GM19240 (cell line): ENCODE measurements around the gene IFNA8.
"Not testable (repeated sequence)": the region's sequence is repeated elsewhere in the genome, so short reads cannot be mapped to it uniquely, and the experiment has no call there.

ENCODE experiments used
- DNase-seq: peaks from one replicate; pipeline ENCODE4 v3.0.0; 2011; ENCODE audit warnings: low spot score; ENCODE audit not compliant: insufficient read length

IFNA8 gene

DNA sequence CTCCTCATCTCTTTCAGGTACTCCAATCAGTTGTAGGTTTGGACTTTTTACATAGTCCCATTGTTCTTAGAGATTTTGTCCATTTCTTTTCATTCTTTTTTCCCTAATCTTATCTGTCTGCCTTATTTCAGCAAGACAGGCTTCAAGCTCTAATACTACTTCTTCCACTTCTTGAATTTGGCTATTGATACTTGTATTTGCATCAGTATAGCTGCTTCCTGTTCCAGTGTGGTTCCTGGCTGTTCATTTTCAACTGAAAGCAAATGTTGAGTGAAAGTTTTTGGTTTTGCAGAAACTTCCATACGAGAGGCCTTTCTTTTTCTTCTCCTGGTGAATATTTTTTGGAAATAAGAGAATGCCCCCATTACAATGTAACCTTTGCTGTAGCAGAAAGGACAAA, 19.3 kb downstream of the IFNA8 start:
- DNase-seq, result no peak

GRCh38 chr9:21429191-21429590, 20.3 kb downstream of the IFNA8 start:
- no peak for DNase-seq

DNA sequence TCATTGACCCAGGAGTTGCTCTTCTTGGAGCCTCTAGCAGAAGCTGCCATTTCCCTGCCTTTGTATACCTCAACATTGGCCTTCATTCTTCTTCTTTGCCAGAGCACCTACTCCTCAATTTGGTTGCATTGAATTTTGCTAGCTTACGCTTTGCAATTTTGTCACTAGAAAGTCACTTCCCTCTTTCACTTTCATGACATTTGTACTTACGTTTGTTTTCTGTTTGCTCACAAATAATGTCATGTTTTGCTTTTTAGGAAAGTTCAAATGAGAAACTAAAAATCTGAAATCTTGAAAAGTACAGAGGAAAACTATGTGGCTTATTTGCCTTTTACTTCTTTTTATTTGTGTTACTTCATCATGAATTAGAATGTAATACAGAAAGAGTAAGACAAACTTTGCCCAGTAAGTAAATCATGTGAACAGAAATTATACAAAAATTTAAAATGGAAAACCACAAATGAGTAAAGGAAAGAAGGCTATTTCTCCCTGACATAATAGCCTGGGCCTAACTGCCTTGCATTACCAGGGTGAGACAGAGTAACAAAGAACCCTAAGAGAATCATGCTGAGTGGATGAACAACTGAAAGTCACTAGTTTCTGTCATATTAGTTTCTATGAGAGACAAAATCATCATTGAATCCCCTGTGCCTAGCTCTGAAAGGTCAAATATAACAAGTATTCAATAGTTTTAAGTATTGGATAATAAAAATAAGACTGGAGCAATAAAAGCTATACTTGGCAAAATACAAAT, 23.9 kb downstream of the IFNA8 start:
- DNase-seq, result no peak

- no peak for DNase-seq
These were observed 25.5 kb downstream of the IFNA8 start for GRCh38 chr9:21434202-21435014.

DNA sequence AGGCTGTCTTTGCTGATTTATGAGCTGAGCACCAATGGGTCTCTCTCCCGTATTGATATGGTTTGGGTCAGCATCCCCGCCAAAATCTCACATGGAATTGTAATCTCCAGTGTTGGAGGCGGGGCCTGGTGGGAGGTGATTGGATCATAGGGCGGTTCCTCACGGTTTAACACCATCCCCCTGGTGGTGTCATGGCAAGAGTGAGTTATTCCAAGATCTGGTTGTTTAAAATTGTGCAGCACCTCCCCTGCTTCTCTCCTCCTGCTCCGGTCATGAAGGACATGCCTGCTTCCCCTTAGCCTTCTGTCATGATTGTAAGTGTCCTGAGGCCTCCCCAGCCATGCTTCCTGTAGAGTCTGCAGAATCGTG, 26.1 kb downstream of the IFNA8 start:
- not testable (repeated sequence) for DNase-seq

- DNase-seq, result no peak
These were observed 31.2 kb downstream of the IFNA8 start, which contains the start of gene IFNA1 for GRCh38 chr9:21440139-21440538. Gene IFNA1, plus strand, starts transcription at chr9:21440439. Its CDS starts 69 bp downstream, at chr9:21440508.

DNA sequence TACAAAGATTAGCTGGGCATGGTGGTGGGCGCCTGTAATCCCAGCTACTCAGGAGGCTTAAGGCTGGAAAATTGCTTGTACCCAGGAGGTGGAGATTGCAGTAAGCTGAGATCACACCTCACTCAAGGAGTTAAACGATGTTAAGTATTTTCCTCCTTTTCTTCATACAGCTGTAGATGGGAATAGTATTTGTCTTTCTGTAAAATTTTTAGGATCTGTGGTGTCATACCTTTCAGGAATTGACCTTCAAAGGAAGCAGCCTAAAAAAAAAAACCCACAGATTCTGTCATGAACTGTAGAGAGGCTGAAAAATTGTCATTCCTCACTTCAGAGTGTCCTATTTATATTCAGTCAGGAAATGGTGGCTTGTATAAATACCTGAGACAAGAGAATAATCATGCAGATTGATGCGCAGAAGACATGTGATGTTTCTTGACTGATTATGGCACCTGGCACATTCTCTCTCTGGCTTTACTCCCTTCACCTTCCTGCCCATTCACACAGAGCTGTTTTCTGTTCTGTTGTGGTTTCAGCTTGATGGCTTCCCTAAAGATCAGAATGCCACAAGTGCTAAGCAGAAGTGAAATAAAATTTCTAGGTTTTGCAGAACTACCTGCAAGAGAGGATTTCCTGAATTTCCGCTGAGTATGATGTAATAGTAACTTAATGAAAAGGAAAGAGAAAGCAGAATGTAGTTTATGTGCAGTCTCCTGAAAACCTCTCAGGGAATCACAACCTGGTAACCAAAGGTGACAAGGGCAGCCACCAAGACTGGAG, 35.1 kb downstream of the IFNA8 start:
- DNase-seq, result no peak

DNA sequence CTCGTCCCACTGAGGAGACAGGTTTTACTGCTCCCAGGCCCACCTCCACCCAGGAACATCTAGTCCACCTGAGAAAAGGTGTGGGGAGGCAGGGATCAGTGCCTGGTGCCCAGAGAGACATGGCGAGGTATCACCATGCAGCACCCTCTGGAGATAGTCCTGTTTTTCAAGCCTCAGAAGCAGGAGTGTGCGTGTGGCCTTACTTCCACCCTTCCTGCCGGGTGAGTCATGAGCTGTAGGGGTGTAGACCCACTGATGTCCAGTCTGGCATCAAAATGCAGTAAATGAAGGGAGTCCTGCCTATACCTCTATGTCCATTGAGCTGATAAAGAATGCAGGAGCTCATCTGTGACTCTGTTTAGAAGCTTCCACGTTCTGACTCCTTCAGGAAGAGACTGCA, 40.4 kb downstream of the IFNA8 start:
- DNase-seq, result not testable (repeated sequence)

- DNase-seq, result no peak
These were observed 41.9 kb downstream of the IFNA8 start for GRCh38 chr9:21450733-21451394.

- no peak for DNase-seq
These were observed 43.8 kb downstream of the IFNA8 start for GRCh38 chr9:21452681-21453080.

- DNase-seq, result no peak
These were observed 45.2 kb downstream of the IFNA8 start for GRCh38 chr9:21454149-21454548.

DNA sequence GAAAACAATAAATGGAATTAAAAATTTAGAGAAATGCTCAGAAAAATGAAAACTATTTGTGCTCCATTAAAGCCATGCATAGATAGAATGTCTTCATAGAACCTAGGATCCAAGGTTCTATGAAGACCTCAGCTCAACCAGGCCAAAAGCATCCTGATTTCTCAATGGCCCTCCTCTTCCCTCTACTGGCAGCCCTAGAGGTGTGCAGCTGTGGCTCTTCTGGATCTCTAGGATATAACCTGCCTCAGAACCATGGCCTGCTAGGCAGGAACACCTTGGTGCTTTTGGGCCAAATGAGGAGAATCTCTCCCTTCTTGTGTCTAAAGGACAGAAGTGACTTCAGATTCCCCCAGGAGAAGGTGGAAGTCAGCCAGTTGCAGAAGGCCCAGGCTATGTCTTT, 46.4 kb downstream of the IFNA8 start:
- no peak for DNase-seq
